NCI-H146 treated with DMSO at 0.1 percent for 48 hours (cell line): ENCODE results near the gene PHLPP1.
"Not testable (repeated sequence)": the region's sequence is repeated elsewhere in the genome, so short reads cannot be mapped to it uniquely, and the experiment has no call there.

Source experiments
- DNase-seq: peaks from one replicate; lab custom pipeline; 2025; ENCODE audit not compliant: unreplicated experiment; lab: John Stamatoyannopoulos, UW

The PHLPP1 gene

DNA sequence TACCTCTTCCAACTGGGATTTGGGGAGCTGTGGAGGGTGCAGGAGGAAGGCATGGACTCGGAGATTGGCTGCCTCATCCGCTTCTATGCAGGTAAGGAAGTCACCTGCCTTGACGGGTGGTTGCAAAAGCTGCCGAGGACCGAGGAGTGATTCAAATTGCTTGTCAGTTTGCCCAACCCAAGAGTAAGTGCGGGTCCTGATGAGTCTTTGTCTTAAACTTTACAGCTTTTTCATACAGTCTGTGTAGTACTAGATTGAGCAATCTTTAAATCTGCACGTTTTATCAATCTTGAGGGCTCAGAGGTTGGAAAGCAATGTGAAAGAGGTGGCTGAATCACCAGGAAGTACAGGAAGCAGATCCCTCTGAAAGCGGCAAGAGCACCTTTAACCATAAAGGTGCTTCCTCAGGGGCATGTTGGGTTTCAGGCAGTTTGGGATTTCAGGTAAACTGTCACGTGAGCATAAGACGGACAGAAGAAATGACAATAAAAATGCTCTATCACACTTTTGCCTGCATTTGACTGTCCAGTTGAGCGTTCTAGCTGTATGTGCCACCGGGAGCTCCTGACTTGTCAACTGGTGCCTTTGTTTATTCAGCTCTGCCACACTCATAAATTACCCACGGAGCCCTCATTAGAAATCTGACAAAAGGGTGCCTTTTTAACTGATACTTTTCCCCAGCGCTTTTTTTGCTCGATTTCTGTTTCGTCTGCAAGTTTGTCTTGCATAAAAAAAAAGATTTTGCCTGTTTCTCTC is 2.0 kb downstream of the PHLPP1 start:
- peak; percentile 90 for DNase-seq

DNA sequence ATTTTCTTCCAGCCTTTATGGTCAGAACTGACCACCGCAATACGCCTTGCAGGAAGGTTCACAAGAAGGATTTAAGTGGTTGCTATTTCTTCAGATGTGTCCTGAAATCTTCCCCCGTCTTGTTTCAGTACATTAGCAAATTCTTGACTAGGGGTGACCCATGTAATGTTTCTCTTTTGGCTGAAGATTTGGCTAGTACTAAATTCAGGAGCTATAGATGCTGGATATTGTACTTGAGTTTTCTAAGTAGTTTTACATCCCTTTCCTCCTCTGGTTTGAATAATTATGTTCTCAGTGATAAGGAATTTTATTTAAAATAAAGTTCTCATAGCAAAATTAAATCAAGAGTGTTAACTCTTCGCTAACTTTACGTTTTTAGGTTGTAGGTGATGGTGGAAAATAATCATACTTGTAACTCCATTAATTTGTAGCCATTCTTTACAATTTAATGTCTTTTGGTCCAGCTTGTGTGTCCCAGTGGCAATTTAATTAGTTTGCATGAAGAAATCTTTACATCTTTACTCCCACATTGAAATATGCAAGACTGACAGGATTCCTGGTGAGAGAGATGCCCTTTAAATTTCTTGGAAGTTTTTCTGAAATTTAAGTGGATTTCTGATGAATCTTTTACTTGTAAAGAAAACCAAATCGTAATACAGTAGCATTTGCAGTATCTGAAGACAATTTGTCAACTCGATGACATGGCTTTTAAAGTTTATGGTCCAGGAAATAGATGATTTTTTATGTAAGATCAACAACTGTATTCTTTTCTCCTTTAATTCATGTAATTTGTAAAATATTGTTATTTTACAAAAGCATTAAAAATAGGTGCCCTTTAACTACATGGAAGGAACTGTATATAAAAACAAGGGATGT is 2.8 kb downstream of the PHLPP1 start:
- no peak for DNase-seq

DNA sequence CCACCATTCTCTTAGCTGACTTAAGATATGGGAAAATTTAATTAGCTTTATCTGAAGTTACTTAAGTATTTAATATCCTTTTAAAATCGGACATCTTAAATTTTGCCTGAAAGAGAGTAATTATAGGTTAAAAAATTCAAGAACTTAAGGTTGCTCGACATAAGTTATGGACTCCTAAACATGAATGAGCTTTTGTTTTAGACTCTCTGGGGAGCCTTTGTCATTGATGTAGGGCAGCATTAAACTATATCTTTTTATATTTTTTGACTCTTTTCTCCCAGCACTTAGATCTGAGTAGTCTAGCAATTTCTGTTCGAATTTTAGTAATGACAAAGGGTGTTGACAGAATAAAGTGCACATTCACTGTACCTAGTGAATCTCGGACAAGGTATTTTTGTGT is 4.7 kb downstream of the PHLPP1 start:
- DNase-seq, result no peak

DNA sequence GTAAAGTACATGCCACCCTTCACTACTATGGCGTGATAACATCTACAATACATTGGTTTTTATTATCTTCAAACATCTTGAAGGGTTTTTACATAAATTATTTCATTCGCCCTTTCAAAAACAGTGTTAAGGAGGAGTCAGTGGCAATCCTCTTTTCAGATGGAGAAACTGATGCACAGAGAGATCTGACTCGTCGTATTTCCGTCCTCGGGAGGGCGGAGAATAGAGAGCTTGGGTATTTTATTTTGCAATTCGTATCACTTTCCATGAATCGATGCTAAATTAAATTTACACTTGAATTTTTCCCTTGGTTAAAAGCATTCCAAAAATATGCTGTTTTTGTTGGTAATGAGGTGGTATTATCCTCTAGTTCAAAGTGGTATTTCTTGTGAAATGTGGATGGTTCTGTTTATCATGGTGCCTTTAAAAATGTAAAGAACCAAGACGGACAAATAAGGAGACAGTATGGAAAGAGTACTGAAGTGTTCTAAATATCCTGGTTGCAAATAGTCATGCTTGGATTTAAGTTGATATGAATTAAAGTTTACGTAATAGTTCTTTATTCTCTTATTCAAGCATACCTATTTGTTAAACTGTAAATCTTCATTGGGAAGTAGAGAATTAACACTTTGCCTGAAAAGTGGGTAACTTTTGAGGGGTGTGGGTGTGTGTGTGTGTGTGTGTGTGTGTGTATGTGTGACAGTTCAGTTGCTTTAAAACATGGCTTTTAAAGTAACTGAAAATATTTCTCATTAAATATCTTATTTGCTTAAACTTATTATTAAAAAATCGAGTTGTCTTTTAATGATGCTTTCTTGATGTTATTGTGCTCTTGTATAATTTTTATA is 5.6 kb downstream of the PHLPP1 start:
- no peak for DNase-seq

DNA sequence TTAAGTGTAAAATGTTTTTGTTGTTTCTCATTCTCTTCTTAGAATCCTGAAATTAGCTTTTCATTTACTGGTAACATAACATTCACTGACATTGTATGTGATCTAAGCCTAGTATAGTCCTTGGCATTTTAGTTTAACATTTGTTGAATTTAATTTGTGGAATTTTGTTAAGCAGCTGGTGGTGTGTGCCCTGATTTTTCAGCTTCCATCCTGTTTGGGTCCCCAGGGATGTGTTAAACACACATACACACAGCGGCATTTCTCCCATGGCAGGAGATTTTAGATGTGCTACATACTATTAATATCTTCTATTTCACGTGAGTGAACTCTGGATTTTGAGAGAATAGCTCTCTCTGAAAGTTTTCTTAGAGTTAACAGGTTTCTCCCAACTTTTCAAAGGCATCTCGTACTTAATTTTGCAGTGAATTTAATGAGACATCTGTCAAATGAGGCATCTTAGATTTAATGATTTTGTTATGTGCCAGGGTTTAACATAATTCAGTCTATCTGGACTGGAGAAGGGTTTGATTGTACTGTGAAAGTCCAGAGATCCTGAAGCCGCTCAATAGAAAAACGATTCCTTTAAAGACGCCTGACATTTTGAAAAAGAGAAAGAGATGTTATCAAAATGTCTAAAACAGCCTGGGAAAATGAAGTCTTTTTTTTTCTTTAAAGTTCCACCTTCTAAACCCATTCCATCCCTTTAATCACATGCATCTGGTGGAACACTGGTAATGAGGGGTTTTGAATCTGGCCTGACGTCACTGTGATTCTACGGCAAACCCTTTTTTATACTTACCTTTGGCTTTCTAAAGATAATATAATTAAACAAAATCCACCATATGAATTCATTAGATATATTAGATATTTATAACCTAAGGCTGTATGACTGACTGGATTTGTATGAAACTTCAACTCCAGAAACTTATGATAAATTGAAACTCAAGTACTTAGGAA is 6.8 kb downstream of the PHLPP1 start:
- DNase-seq, result no peak

DNA sequence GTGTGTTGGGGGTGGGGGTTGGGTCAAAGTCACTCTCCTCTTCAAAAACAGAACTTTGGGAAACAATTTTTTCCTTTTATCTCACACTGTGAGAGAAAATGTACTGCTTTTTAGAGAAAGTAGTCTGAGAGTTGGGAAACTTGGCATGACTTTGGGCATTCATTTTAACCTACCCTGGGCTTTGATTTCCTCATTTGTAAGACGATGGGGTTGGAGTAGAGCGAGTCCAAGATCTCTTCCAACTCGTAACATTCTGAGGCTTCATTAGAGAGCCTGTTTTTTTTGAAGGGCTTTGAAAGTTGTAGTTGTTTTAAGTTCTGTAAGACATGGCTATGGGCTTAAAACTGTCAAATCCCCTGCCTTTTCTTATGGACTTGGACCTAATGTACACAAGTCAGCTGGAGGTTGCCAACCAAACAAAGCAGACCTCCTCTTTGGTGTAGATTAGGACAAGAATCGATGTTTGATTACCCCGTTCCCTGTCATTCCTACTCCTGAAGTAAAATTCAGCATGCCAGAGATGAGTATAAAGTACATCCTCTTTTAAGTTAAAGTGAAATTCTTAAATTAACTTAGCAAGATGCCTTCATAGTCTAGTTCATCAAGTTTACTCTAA is 8.4 kb downstream of the PHLPP1 start:
- DNase-seq, result peak; percentile 25

DNA sequence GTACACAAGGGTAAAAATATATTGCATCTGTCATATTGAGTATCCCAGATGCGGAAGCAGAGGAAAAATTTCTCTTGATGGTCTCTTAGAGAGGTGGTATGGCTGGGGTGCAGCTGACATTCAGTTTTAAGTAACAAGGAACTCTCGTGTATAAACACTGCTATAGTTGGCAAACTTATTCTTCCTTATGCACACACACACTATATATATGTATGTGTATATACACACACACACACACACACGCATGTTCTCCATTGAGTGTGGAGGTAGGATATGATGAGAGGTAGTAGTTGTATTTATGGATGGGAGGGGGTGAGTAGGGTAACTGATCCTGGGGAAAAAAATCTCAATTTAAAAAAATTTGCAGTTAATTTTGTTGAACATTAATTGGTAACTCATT is 10.6 kb downstream of the PHLPP1 start:
- DNase-seq, result no peak

DNA sequence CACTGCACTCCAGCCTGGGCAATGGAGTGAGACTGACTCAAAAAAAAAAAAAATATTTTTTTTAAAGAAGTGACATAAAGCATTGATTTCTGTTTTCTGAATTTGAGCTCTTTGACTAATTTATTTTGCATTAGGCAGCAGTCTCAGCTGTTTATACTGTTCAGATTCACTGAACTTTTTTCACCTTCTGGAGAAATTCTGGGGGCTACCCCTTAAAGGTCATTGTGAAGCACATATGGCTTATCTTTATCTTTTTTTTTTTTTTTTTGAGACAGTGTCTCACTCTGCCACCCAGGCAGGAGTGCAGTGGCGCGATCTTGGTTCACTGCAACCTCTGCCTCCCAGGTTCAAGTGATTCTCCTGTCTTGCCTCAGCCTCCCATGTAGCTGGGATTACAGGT is 12.9 kb downstream of the PHLPP1 start:
- no peak for DNase-seq

DNA sequence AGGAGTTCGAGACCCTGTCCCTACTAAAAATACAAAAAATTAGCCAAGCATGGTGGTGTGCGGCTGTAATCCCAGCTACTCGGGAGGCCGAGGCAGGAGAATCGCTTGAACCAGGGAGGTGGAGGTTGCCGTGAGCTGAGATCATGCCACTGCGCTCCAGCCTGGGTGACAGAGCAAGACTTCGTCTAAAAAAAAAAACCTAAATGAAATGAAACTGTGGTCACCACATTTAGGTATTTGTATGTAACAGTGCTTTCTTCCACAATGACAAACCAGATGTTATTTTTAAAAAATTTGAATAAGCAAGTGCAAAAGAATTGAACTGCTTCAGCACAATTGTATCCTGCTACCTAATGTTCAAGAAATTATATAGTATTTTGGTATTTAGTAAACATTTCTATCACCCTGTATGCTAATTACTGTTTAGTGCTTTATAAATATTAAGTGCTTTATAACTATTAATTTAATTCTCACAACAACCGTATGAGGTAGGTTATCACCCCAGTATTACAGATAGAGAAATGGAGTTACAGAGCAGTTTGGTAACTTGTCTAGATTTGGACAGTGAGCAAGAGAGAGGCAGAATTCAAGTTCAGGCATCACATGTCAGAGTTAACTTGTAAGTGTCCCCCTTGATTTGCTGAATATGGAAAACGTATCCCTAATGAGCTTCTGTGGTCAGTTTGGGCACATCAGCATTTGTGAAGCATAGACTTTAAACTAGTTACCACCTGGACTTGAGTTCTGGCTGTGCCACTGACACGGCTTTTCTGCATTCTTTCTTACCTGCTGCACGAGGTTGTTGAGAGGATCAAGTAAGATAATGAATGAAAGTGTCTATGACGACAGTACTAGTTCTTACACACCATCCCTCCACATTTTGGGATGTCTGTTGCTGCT is 14.4 kb downstream of the PHLPP1 start:
- no peak for DNase-seq

DNA sequence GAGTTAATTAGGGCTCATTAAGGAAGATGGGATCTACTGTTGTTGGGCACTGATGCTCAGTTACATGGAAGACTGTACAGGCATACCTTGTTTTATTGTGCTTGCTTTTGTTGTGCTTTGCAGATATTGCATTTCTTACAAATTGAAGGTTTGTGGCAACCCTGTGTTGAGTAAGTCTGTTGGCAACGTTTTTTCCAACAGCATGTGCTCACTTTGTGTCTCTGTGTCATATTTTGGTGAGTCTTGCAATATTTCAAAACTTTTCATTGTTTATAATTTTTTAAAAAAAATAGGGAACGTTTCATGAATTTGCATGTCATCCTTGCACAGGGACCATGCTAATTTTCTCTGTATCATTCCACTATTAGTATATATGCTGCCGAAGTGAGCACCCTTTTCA is 15.6 kb downstream of the PHLPP1 start:
- no peak for DNase-seq

DNA sequence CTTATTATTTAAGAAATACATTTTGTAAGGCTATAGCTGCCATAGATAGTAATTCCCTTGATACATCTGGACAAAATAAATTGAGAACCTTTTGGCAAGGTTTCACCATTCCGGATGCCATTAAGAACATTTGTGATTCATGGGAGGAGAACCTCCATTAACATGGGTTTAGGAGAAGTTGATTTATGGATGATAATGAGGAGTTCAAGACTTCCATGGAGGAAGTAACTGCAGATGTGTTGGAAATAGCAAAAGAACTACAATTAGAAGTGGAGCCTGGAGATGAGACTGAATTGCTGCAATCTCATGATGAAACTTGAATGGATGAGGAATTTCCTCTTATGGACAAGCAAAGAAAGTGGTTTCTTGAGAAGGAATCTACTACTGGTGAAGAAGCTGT is 17.3 kb downstream of the PHLPP1 start:
- DNase-seq, result no peak

DNA sequence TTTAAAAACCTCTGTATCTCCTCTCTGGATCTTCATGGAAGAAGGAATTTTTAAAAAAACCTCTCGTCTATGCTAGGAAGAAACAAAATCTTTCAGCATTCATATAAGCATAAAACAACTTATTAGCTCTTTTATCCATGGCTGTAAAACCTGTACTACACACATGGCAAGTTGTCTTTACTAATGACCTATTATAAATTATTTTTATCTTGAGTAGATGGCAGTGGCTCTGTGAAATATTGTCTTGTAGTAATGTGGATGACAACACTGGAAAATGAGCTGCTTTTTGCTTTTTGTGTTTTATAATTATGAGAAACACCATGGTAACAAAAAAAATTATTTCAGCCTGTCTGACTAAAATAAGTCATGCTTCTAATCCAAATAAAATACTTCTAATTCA is 18.9 kb downstream of the PHLPP1 start:
- no peak for DNase-seq

DNA sequence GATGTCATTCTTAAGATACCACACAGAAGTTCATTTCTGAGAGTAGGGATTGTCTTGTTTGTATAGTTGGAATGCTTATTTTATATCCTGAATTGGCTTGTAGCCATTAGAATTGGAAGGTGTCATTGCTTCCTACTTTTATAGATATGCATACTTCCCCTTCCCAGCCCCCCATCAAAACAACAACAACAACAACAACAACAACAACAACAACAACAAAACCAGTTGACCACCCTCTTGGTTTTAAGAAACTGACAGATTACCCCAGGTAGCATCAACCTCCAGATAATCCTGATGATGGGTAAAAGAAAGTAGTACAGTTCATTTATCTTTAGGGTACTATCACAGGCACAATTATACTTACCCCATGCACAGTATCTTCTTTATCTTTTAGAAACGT is 20.0 kb downstream of the PHLPP1 start:
- no peak for DNase-seq

DNA sequence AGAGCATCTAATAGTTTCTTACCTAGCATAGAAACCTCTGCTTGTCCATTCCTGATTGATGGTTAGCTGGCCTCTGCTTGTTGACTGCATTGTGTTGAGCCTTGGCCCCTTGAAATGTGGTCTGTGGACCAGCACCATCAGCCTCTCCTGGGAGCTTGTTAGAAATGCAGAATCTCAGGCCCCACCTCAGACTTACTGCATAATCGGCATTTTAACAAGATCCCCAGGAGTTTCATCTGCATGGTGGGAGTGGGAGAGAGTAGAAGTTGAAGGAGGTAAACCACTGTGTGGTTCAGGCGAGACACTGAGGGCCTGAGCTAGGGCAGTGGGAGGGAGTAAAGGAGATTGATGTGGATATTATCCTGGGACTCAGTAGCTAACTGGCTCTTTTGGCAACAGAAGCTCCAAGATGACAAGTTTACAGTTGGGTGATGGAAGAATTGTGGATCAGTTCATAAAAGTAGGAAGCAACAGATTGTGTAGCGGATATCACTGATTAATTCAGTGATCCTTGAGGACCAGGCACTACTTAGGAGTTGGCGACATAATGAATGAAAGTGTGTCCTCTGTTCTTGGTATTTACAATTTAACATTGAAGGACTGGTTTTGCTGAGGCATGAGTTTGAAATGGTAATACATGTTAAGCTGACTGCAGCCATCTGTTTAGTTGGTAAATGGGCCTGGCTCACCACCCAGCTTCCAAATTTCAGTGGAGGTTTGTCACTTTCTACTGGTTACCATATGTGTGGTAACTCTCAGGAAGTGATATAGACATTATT is 20.9 kb downstream of the PHLPP1 start:
- no peak for DNase-seq

DNA sequence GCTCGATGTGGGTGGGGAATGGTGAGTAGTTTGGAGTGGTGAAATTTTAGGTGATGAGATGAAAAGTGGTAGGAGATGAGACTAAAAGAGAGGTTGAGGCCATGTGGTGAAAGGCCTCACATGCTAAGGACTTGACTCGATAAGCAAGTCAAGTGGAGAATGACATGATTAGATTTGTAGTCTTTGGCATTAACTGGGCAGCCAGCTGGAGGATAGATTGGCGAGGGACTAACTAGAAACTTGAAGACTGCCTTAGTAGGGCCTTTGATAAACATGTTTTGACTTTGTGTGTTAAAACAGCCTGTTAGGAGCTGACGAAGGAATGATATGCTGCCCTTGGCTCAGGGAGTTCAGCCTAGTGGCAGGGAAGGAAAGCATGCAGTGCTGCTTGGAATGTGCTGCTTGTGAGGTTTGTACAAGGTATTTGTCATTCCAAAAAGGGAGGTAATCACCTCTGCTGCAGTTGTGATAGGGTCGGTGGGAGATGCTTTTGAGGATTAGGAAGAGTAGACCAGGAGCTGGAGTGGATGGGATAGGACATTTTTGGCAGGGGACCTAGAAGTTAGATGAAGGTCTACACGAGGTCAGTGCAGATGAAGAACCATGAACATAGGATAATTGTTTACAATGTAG is 22.0 kb downstream of the PHLPP1 start:
- DNase-seq, result no peak

DNA sequence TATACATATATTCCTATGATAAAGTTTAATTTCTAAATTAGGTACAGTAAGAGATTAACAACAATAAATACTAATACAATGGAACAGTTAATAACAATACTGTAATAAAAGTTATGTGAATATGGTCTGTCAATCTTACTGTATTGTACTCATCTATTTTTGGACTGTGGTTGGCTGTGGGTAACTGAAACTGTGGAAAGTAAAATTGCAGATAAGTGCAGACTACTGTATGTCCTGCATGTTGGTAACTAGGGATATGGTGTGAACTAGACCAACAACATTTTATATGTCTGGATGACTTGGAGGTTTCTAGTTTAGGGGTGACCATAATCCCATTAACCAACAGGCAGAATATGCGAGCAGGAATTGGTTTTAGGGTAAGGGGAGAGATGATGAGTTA is 23.3 kb downstream of the PHLPP1 start:
- DNase-seq, result no peak

DNA sequence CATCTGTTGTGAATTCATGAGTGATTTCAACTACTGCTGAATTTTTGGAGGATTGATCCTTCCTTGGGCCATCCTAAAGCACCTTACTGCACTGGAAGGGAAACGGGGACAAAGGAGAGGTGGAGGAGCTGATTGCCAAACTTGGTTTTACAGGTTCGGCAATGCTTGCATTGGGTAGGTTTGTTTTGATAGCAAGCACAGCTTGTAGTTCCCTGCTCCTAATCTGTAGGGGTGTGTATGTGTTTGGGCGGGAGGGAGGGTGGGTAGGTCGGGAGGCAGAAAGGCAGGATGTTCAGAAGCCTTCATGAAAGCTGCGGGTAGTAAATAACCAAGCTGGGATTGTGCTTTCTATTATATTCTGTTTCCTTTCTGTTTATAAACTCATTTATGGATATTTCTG is 24.6 kb downstream of the PHLPP1 start:
- no peak for DNase-seq

DNA sequence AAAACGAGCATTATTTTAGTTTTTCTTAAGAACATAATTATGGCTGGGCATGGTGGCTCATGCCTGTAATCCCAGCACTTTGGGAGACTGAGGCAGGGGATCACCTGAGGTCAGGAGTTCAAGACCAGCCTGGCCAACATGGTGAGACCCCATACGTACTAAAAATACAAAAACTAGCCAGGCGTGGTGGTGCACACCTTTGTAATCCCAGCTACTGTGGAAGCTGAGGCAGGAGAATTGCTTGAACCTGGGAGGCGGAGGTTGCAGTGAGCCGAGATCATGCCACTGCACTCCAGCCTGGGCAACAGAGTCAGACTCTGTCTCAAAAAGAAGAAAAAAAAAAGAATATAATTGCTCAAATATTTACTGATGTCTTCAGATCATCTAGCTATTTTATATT is 25.3 kb downstream of the PHLPP1 start:
- DNase-seq, result not testable (repeated sequence)
